ENCODE results near the gene PDE10A. TPM values are rescaled to one million over a fixed set of nuclear protein-coding genes. Genes with fewer than 3 reads are reported as not detected.

PDE10A gene
- total RNA-seq, 4 donors from 2014 or later = 0.59 to 3.1 (median 2.0) TPM

DNA sequence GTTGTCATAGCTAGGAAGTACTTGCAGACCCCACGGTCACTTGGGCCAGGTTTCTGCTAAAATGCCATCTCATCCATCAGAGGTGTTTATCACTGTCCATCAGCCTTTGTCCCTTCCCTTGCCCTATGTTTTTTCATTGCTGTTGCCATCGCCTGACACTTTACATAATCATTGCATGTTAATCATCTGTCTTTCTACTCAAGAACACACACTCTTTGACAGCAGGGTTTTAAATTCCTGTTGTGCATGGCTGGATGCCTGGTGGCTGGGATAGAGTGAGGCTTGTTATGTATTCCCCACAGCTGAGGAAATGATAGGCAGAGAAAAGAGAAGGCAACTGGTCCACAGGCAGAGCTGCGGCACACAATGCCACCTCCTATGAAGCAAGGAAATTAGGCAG lies 341.9 kb downstream of the PDE10A start:
- DNase-seq (ENCODE audit: low spot score in 2 of 2) = no peak
- Histone ChIP-seq H3K4me3 (no peak overlapping the region), H3K4me1 (no peaks in the 10 kb centered on the region), H3K36me3 (no peaks in the 10 kb centered on the region), H3K27ac (no peak overlapping the region), H3K27me3 (no peaks in the 10 kb centered on the region), H3K9me3 (peaks cover 7% of the 10 kb centered on the region)
- 89% methylated on average over 3 of the region's 3 CpGs for WGBS
- no peak for TF ChIP-seq EP300 (IDR thresholded peaks at IDR 0.05)
- TF ChIP-seq POLR2A (IDR thresholded peaks at IDR 0.05) = no peak
- no peak for TF ChIP-seq POLR2AphosphoS5 (IDR thresholded peaks at IDR 0.05)
- TF ChIP-seq, protein P1, sequence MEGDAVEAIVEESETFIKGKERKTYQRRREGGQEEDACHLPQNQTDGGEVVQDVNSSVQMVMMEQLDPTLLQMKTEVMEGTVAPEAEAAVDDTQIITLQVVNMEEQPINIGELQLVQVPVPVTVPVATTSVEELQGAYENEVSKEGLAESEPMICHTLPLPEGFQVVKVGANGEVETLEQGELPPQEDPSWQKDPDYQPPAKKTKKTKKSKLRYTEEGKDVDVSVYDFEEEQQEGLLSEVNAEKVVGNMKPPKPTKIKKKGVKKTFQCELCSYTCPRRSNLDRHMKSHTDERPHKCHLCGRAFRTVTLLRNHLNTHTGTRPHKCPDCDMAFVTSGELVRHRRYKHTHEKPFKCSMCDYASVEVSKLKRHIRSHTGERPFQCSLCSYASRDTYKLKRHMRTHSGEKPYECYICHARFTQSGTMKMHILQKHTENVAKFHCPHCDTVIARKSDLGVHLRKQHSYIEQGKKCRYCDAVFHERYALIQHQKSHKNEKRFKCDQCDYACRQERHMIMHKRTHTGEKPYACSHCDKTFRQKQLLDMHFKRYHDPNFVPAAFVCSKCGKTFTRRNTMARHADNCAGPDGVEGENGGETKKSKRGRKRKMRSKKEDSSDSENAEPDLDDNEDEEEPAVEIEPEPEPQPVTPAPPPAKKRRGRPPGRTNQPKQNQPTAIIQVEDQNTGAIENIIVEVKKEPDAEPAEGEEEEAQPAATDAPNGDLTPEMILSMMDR (IDR thresholded peaks at IDR 0.05) = no peak

DNA sequence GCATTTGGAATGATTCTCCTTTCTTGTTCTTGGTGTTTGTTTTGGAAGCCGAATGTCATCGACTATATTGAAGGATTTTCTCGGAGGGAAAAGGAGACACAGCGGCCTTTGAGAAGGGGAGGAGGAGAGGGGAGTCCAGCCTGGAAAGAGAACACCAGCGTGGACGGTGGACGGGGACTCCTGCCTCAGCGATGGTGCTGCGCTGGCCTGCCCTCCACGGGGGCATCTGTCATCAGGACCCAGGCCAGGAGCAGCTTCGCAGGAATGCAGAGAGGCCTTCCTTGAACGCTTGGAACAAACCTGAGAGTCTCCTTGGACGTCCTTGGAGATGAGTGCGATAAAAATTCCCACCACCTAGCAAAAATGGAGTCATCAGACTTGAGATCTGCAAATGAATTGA lies 345.3 kb downstream of the PDE10A start:
- H3K27me3 ChIP-seq = no peaks in the 10 kb centered on the region
- H3K4me3 ChIP-seq = no peak overlapping the region
- H3K27ac ChIP-seq = no peak overlapping the region
- H3K4me1 ChIP-seq = no peaks in the 10 kb centered on the region
- DNase-seq (ENCODE audit: low spot score in 2 of 2) = no peak
- 86% methylated on average over 14 of the region's 14 CpGs for WGBS
- H3K36me3 ChIP-seq = no peaks in the 10 kb centered on the region
- TF ChIP-seq POLR2AphosphoS5 (IDR thresholded peaks at IDR 0.05) (no peak), POLR2A (IDR thresholded peaks at IDR 0.05) (no peak), EP300 (IDR thresholded peaks at IDR 0.05) (no peak)
- TF ChIP-seq, protein P1 (IDR thresholded peaks at IDR 0.05) = no peak
- H3K9me3 ChIP-seq = peaks cover 7% of the 10 kb centered on the region

DNA sequence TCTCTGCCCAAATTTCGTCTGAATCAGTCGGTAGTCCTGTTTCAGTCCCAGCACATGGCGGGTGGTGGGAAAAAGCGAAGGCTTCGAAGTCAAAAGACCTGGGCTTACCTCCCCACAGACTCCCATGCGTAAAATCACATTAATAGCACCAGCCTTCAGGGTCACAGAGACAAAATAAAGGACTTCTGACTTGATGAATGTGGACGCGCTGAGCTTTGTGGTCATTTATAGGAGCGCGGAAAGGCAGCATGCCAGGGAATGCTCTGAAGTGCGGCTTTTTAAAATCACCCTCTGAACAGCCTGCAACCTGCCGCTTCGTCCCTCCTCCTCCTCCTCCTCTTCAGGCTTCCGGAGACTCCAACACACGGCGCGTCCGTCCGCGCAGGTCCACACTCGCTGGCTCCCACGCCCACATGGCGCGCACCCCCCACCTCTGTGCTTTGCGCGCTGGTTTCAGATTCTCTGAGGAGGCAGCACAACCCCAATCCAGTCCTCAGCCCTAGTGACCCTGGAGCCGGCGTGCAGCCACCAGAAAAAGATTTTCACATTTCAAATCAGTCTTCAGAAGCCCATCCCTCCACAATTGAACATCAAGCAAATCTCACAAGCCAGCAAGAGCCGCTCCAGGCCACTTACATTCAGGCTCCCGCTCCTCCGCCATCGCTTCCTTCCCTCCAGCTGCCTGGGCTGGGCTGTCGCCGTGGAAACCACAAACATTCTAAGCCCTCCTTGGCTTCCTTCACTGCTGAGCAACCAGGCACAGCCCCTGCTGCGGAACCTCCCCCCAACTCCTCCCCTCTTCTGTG lies 353.9 kb downstream of the PDE10A start, which contains the start of gene C6orf118:
Gene C6orf118, minus strand, starts transcription at position 680 of the 806 bp plus-strand sequence. Its CDS starts 19 bp downstream, at position 661.
- H3K4me3 ChIP-seq = peak within 1 kb of the TSS; percentile 44
- 7% methylated on average over 35 of the region's 35 CpGs for WGBS
- H3K9me3 ChIP-seq = no peaks in the 10 kb centered on the region
- H3K27me3 ChIP-seq = no peaks in the 10 kb centered on the region
- no peak for DNase-seq (ENCODE audit: low spot score in 2 of 2)
- no peak within 1 kb of the TSS for H3K27ac ChIP-seq
- TF ChIP-seq POLR2A (IDR thresholded peaks at IDR 0.05) (no peak), POLR2AphosphoS5 (IDR thresholded peaks at IDR 0.05) (no peak), EP300 (IDR thresholded peaks at IDR 0.05) (no peak)
- TF ChIP-seq, protein P1 (IDR thresholded peaks at IDR 0.05) = no peak
- no peaks in the 10 kb centered on the region for H3K36me3 ChIP-seq
- H3K4me1 ChIP-seq = peaks cover 6% of the 10 kb centered on the region

DNA sequence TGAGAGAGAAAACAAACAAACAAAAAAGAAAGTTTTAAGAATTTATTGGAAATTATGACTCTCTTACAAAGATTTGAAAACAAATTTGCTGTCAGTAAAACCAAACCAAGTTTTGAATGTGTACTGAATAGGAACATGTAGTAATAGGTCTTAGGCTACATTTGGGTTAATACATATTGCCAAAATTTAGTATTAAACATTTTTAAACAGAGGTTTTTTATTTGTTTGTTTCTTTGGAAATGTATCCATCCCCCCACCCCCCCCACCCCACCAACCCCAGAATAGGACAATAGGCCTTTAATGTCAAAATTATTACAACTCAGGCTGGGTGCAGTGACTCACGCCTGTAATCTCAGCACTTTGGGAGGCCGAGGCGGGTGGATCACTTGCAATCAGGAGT lies 356.1 kb downstream of the PDE10A start:
- no peaks in the 10 kb centered on the region for H3K9me3 ChIP-seq
- H3K27me3 ChIP-seq = no peaks in the 10 kb centered on the region
- WGBS = 84% methylated on average over 3 of the region's 3 CpGs
- peaks cover 6% of the 10 kb centered on the region for H3K4me1 ChIP-seq
- TF ChIP-seq EP300 (IDR thresholded peaks at IDR 0.05) = no peak
- no peak for TF ChIP-seq POLR2A (IDR thresholded peaks at IDR 0.05)
- TF ChIP-seq, protein P1 (IDR thresholded peaks at IDR 0.05) = no peak
- TF ChIP-seq POLR2AphosphoS5 (IDR thresholded peaks at IDR 0.05) = no peak
- DNase-seq (ENCODE audit: low spot score in 2 of 2) = no peak
- no peak overlapping the region for H3K27ac ChIP-seq
- H3K4me3 ChIP-seq = no peak overlapping the region
- no peaks in the 10 kb centered on the region for H3K36me3 ChIP-seq

DNA sequence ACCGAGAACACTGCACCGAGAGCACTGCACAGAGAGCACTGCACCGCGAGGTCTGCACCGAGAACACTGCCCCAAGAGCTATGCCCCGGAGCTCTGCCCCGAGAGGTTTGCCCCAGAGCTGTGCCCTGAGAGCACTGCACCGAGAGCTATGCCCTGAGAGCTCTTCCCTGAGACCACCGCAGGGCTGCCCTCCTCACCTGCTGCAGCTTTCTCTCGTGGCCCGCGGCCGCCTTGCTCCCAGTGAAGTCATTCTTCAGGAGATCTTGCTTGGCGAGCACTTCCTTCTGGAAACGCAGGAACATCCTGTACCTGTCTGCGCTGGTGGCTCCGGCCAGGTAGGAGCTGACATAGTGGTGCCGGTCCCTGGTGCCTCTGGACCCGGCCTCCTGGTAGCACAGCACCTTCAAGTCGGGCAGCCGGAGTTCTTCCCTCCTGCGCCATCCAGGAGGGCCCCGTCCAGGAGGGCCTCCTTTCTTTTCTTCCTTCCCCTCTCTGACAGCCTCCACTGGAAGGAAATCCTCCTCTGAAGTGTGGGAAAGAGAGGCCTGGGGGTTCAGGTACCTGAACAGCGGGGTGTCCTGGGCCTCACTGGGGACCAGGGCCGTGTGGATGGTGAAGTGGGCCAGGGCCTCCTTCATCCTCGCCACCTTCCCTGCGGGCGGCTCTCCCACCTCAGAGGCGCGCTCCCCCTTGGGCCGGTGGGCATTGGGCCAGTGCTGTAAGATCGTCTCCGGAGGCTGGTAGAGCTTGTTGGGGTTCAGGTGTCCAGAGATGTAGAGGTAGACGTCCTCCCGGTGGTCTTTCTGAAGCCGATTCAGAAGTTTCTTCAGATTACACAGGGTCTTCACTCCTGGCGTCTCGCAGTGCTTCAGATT lies 361.4 kb downstream of the PDE10A start:
- Histone ChIP-seq H3K36me3 (no peaks in the 10 kb centered on the region), H3K4me3 (no peak overlapping the region)
- DNase-seq (ENCODE audit: low spot score in 2 of 2) = no peak

More for the DNA sequence above, 361.4 kb downstream of the PDE10A start:
- peaks cover 3% of the 10 kb centered on the region for H3K27me3 ChIP-seq
- H3K4me1 ChIP-seq = no peaks in the 10 kb centered on the region
- WGBS = 94% methylated on average over 30 of the region's 38 CpGs
- peaks cover 6% of the 10 kb centered on the region for H3K9me3 ChIP-seq
- TF ChIP-seq POLR2AphosphoS5 (IDR thresholded peaks at IDR 0.05) (no peak), EP300 (IDR thresholded peaks at IDR 0.05) (no peak), POLR2A (IDR thresholded peaks at IDR 0.05) (no peak)
- TF ChIP-seq, protein P1 (IDR thresholded peaks at IDR 0.05) = no peak
- no peak overlapping the region for H3K27ac ChIP-seq

All from suprapubic skin (tissue), 4 donors.